GM10847 (cell line): Measurements from ENCODE around the gene EPX.

ENCODE experiments used
- POLR2A ChIP-seq: IDR thresholded peaks from 2 replicates; pipeline ENCODE4 v1.6.1; 2011; ENCODE audit not compliant: insufficient read length; ENCODE audit errors: extremely low read depth

Gene EPX

DNA sequence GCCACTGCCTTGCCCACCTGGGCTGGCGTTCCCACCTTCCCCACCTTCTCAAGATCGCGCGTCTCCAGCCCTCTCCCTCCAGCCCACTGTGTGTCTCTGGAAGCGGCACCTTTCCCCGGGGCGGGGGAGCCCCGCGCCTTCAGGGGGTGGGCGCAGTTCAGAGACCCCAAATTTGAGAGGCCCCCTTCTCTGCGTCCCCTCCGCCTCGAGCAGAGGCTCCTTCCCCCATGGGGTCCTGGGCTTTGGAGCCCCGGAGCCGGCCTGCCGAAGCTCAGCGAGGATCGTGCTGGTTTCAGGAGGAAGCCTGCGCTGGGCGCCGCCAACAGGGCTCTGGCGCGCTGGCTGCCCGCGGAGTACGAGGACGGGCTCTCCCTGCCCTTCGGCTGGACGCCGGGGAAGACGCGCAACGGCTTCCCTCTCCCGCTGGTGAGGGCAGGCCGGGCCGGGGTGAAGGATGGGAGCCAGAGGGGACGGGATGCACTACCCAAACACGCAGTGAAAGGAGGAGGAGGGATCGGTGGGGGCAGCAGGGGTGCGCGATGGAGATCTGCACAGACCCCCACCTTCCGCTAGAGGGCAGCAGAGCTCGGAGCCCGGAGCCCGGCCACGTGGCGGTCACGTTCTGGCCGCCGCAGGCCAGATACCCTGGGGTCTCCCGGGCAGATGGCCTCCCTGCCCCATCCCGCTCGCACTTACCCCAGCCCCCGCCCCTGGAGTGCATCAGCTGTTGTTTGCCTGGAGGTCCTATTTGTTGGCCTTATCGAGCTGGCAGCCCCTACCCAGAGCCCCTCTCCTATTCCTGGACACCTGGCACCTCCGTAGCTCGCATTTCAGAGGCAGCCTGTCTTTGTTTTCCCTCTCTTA lies 57.0 kb downstream of the EPX start:
- TF ChIP-seq POLR2A, result no peak

GRCh38 chr17:58250344-58251011 lies 58.0 kb downstream of the EPX start:
- TF ChIP-seq POLR2A, result no peak

DNA sequence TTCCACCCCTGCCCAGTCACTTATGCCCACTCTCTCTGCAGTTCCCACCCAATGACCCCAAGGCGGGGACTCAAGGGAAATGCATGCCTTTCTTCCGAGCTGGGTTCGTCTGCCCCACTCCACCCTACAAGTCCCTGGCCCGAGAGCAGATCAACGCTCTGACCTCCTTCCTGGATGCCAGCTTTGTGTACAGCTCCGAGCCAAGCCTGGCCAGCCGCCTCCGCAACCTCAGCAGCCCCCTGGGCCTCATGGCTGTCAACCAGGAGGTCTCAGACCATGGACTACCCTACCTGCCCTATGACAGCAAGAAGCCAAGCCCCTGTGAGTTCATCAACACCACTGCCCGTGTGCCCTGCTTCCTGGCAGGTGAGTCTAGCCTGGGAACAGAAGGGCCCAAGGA lies 59.6 kb downstream of the EPX start:
- no peak for TF ChIP-seq POLR2A

DNA sequence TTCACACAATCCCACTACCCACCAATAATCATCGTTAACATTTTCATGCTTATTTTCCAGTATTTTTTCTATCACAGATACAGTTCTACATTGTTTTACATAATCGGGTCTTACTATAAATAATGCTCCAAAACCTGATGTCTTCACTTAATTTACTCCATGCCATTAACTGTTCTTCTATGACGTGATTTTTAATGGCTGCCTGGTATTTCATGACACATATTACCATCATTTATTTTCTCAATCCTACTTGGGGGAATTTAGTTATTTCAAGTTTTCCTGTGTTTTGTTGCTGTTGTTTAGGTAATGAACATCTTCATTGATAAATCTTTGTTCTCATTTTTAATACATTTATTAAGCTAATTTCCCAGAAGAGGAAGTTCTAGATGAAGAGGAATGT lies 60.6 kb downstream of the EPX start:
- no peak for TF ChIP-seq POLR2A
